CD14-positive monocyte (primary cell): ENCODE results near the gene BCAR1. TPM values are rescaled to one million over a fixed set of nuclear protein-coding genes. Genes with fewer than 3 reads are reported as not detected.

Source experiments
- DNase-seq, 3 donors: peaks; one replicate each; pipeline ENCODE4 v3.0.0-alpha.2; 2011 to 2022
- H2AFZ ChIP-seq: 2 replicates; pipeline ENCODE4 v1.6.0; 2012; ENCODE audit warnings: mild to moderate bottlenecking, low read depth, low read length, inconsistent platforms; ENCODE audit not compliant: insufficient read depth, poor library complexity, severe bottlenecking
- H3K27ac ChIP-seq, 2 donors: 1 replicate in 1 of 2; 2 replicates in 1 of 2; pipeline ENCODE4 v1.5.1; 2012 to 2013; ENCODE audit warnings: low read length in 2 of 2, control low read depth in 1 of 2, inconsistent platforms in 1 of 2, low read depth in 1 of 2, mild to moderate bottlenecking in 1 of 2
- H3K27me3 ChIP-seq, 2 donors: one replicate each; pipeline versions ENCODE4 v1.6.0 to v1.6.1; 2011 to 2013; ENCODE audit warnings: low read length in 2 of 2; ENCODE audit not compliant: control insufficient read depth in 2 of 2, insufficient read depth in 2 of 2
- H3K36me3 ChIP-seq, 2 donors: replicated peaks in 1 of 2; 1 replicate in 1 of 2; 2 replicates in 1 of 2; pipeline versions ENCODE4 v1.5.1 to v1.6.1; 2012 to 2013; ENCODE audit warnings: low read length in 2 of 2, control low read depth in 1 of 2, inconsistent platforms in 1 of 2, mild to moderate bottlenecking in 1 of 2; ENCODE audit not compliant: insufficient read depth in 2 of 2, control insufficient read depth in 1 of 2
- H3K4me1 ChIP-seq, 2 donors: 1 replicate in 1 of 2; 2 replicates in 1 of 2; pipeline versions ENCODE4 v1.5.1 to v1.6.1; 2012 to 2013; ENCODE audit warnings: low read length in 2 of 2, control low read depth in 1 of 2, inconsistent platforms in 1 of 2, mild to moderate bottlenecking in 1 of 2, moderate library complexity in 1 of 2; ENCODE audit not compliant: insufficient read depth in 2 of 2, control insufficient read depth in 1 of 2
- H3K4me2 ChIP-seq: replicated peaks from 2 replicates; pipeline ENCODE3; 2012; ENCODE audit warnings: low read length, moderate library complexity, mild to moderate bottlenecking; ENCODE audit not compliant: poor library complexity, severe bottlenecking; ENCODE audit errors: extremely low read depth
- H3K4me3 ChIP-seq, 3 experiments: fragments of 200-600 bp in 1 of 3; sonication (generic) in 1 of 3; replicated peaks in 1 of 3; 1 replicate in 2 of 3; 2 replicates in 1 of 3; pipeline ENCODE4 v1.5.1; 2011 to 2013; ENCODE audit warnings: low read length in 3 of 3, mild to moderate bottlenecking in 3 of 3, control low read depth in 2 of 3, low read depth in 2 of 3, inconsistent platforms in 1 of 3, moderate library complexity in 1 of 3
- H3K79me2 ChIP-seq: 2 replicates; pipeline ENCODE4 v1.6.0; 2012; ENCODE audit warnings: mild to moderate bottlenecking, control low read depth, inconsistent platforms, low read length, moderate library complexity; ENCODE audit not compliant: insufficient read depth
- H3K9ac ChIP-seq: 2 replicates; pipeline ENCODE4 v1.6.0; 2017; ENCODE audit warnings: low read length, mild to moderate bottlenecking; ENCODE audit not compliant: insufficient read depth, poor library complexity, severe bottlenecking
- H3K9me3 ChIP-seq, 2 donors: replicated peaks in 1 of 2; 1 replicate in 1 of 2; 2 replicates in 1 of 2; pipeline versions ENCODE4 v1.5.1 to v1.6.1; 2012 to 2013; ENCODE audit warnings: low read length in 2 of 2, control low read depth in 1 of 2; ENCODE audit not compliant: control insufficient read depth in 1 of 2, insufficient read depth in 1 of 2
- H4K20me1 ChIP-seq: 2 replicates; pipeline ENCODE4 v1.6.0; 2012; ENCODE audit warnings: mild to moderate bottlenecking, low read length, control low read depth, moderate library complexity; ENCODE audit not compliant: insufficient read depth
- H3K27ac Mint-ChIP-seq, 7 donors: one replicate each; pipeline ENCODE4 v1.8.0; 2020; ENCODE audit warnings: mild to moderate bottlenecking in 7 of 7, mixed read lengths in 7 of 7, moderate library complexity in 6 of 7, inconsistent platforms in 2 of 7
- H3K27me3 Mint-ChIP-seq, 3 donors: one replicate each; pipeline ENCODE4 v1.8.0; 2021 to 2022; ENCODE audit warnings: low read depth in 3 of 3, mild to moderate bottlenecking in 3 of 3, mixed read lengths in 3 of 3, moderate library complexity in 3 of 3, inconsistent platforms in 1 of 3
- H3K36me3 Mint-ChIP-seq, 2 donors: one replicate each; pipeline ENCODE4 v1.8.0; 2020; ENCODE audit warnings: mixed read lengths in 2 of 2, inconsistent platforms in 1 of 2, mild to moderate bottlenecking in 1 of 2
- H3K4me1 Mint-ChIP-seq: one replicate; pipeline ENCODE4 v1.8.0; 2020; ENCODE audit warnings: mild to moderate bottlenecking, mixed read lengths
- H3K4me3 Mint-ChIP-seq, 2 donors: one replicate each; pipeline ENCODE4 v1.8.0; 2020; ENCODE audit warnings: mild to moderate bottlenecking in 2 of 2, mixed read lengths in 2 of 2, moderate library complexity in 1 of 2
- H3K9me3 Mint-ChIP-seq, 7 donors: one replicate each; pipeline ENCODE4 v1.8.0; 2020 to 2022; ENCODE audit warnings: mixed read lengths in 7 of 7, mild to moderate bottlenecking in 6 of 7, moderate library complexity in 6 of 7, inconsistent platforms in 2 of 7
- CTCF ChIP-seq: fragments of 200-600 bp; IDR thresholded peaks from one replicate; pipeline ENCODE4 v1.8.0; 2022; ENCODE audit warnings: antibody characterized with exemption, mild to moderate bottlenecking
- WGBS: methylation state at CpG from one replicate; pipeline ENCODE4 v1.1.5; 2013; ENCODE audit warnings: missing lambda C conversion rate; ENCODE audit not compliant: insufficient coverage; 5-methylcytosine and 5-hydroxymethylcytosine counted together
- intact Hi-C, 2 donors: fragments of 100-400 bp; cut with micrococcal nuclease; formaldehyde crosslinking; loops; one replicate each; pipeline versions ENCODE4 v1.15.0 to v1.15.1; 2023
- polyA plus RNA-seq, 3 donors: library from polyadenylated mRNA; depleted of rRNA in 1 of 3; unstranded in 2 of 3; stranded (reverse) in 1 of 3; fragments of 300-500 nt in 2 of 3; fragments of >200 nt in 1 of 3; fragmentation: Illumina TruSeq in 2 of 3; gene quantifications; 1 replicate in 2 of 3; 2 replicates in 1 of 3; pipeline ENCODE4 v1.2.3, GENCODE V29; 2012 to 2021

Gene BCAR1
- polyA plus RNA-seq, 3 donors = not detected

GRCh38 chr16:75233611-75233938 lies 17.8 kb downstream of the BCAR1 start:
- Mint-ChIP-seq H3K4me1 (no peaks in the 10 kb centered on the region), H3K27ac (no peak overlapping the region), H3K4me3 (peak overlapping the region in 1 of 2 donors; percentile 54), H3K27me3 (peaks cover 57 to 98% (median 70%) of the 10 kb centered on the region in 3 donors), H3K36me3 (no peaks in the 10 kb centered on the region), H3K9me3 (peaks cover 0 to 14% (median 2%) of the 10 kb centered on the region in 7 donors)
- Histone ChIP-seq H3K36me3 (no peaks in the 10 kb centered on the region), H3K9ac (no peak overlapping the region), H4K20me1 (no peaks in the 10 kb centered on the region), H3K4me3 (no peak overlapping the region), H3K4me1 (no peaks in the 10 kb centered on the region), H3K4me2 (no peak overlapping the region), H2AFZ (no peak overlapping the region), H3K79me2 (no peaks in the 10 kb centered on the region), H3K9me3 (no peaks in the 10 kb centered on the region), H3K27ac (no peak overlapping the region), H3K27me3 (peaks cover 4 to 72% of the 10 kb centered on the region in 2 donors)
- intact Hi-C loops = loop anchor here in 1 of 2 donors (5.0 to 10.0 kb wide), 2 partner anchors 154 to 531 kb away; no protein-coding TSS in a partner anchor
- DNase-seq = no peak
- 75% methylated on average over 7 of the region's 7 CpGs for WGBS
- TF ChIP-seq CTCF = no peak

- intact Hi-C loops = loop anchor here in 1 of 2 donors (5.0 to 10.0 kb wide), 2 partner anchors 156 to 533 kb away; no protein-coding TSS in a partner anchor
- DNase-seq = no peak
- Histone ChIP-seq H3K9me3 (no peaks in the 10 kb centered on the region), H4K20me1 (no peaks in the 10 kb centered on the region), H3K9ac (no peak overlapping the region), H3K4me3 (no peak overlapping the region), H2AFZ (no peak overlapping the region), H3K27ac (no peak overlapping the region), H3K36me3 (no peaks in the 10 kb centered on the region), H3K79me2 (no peaks in the 10 kb centered on the region), H3K4me1 (no peaks in the 10 kb centered on the region), H3K27me3 (peaks cover 4 to 66% of the 10 kb centered on the region in 2 donors), H3K4me2 (no peak overlapping the region)
- no CpG with 5 or more reads among the region's 11 CpGs for WGBS
- H3K4me1 Mint-ChIP-seq = no peaks in the 10 kb centered on the region
- peak overlapping the region in 1 of 2 donors; percentile 57 for H3K4me3 Mint-ChIP-seq
- no peak overlapping the region for H3K27ac Mint-ChIP-seq
- no peak for TF ChIP-seq CTCF
- peaks cover 60 to 98% (median 71%) of the 10 kb centered on the region in 3 donors for H3K27me3 Mint-ChIP-seq
- peaks cover 0 to 10% (median 2%) of the 10 kb centered on the region in 7 donors for H3K9me3 Mint-ChIP-seq
- no peaks in the 10 kb centered on the region for H3K36me3 Mint-ChIP-seq
These were observed 19.9 kb downstream of the BCAR1 start for GRCh38 chr16:75231570-75231969.
